GM12878 (cell line): ENCODE measurements around the gene FBXL3. TPM values are rescaled to one million over a fixed set of nuclear protein-coding genes. Genes with fewer than 3 reads are reported as not detected.

Experiments used
- ATAC-seq: fragments of 200-7000 bp; cut with Tn5 transposase; 3 replicates; pipeline ENCODE4 v1.9.1; 2020; ENCODE audit warnings: mild to moderate bottlenecking, moderate library complexity
- BruUV-seq: library from RNA; stranded (reverse); fragments of 400-500 nt; replicated peaks from 2 replicates; lab custom pipeline; 2021; lab: Mats Ljungman, UMichigan
- CTCF ChIA-PET: fragments of 300-600 bp; sonication (Branson Sonifier 250); formaldehyde crosslinking; extraction: SDS; loops from one replicate; lab custom pipeline; 2021; ENCODE audit warnings: inconsistent platforms; lab: Yijun Ruan, JAX
- POLR2A ChIA-PET: fragments of 350-600 bp; formaldehyde crosslinking; extraction: SDS; loops from one replicate; lab custom pipeline; 2021; ENCODE audit warnings: inconsistent platforms; lab: Charles Lee
- RAD21 ChIA-PET: fragments of 300-600 bp; sonication (Branson Sonifier 250); formaldehyde crosslinking; loops from one replicate; lab custom pipeline; 2023; ENCODE audit warnings: antibody characterized with exemption; ENCODE audit not compliant: unreplicated experiment; lab: Charles Lee
- SMC1A ChIA-PET: fragments of 300-600 bp; sonication (Branson Sonifier 250); formaldehyde crosslinking; loops from one replicate; lab custom pipeline; 2023; ENCODE audit not compliant: unreplicated experiment, uncharacterized antibody; lab: Charles Lee
- DNase-seq: peaks from one replicate; pipeline ENCODE4 v3.0.0-alpha.2; 2011; ENCODE audit warnings: low read depth, low spot score
- FAIRE-seq: peaks from 3 replicates; lab custom pipeline; 2011; peaks lifted over from hg19 to GRCh38; lab: Jason Lieb, UNC
- H2AFZ ChIP-seq: 2 replicates; pipeline ENCODE4 v1.6.0; 2011; ENCODE audit warnings: low read depth, low read length, control low read depth; ENCODE audit not compliant: control insufficient read depth
- H3K27ac ChIP-seq: 2 replicates; pipeline ENCODE4 v1.5.1; 2011; ENCODE audit warnings: control low read depth; ENCODE audit not compliant: control insufficient read depth, insufficient read depth
- H3K27me3 ChIP-seq, 2 experiments: replicated peaks in 1 of 2; 2 replicates each; pipeline versions ENCODE4 v1.6.0 to v1.6.1; 2011; ENCODE audit warnings: low read length in 1 of 2; ENCODE audit not compliant: control insufficient read depth in 2 of 2, insufficient read depth in 2 of 2
- H3K36me3 ChIP-seq, 2 experiments: 2 replicates each; pipeline ENCODE4 v1.5.1; 2011; ENCODE audit warnings: low read length in 1 of 2; ENCODE audit not compliant: control insufficient read depth in 2 of 2, insufficient read depth in 2 of 2
- H3K4me1 ChIP-seq: 2 replicates; pipeline ENCODE4 v1.6.1; 2011; ENCODE audit warnings: mild to moderate bottlenecking, low read length, moderate library complexity, mixed read lengths; ENCODE audit not compliant: control insufficient read depth, insufficient read depth
- H3K4me2 ChIP-seq: 2 replicates; pipeline ENCODE4 v1.6.0; 2011; ENCODE audit warnings: control low read depth; ENCODE audit not compliant: control insufficient read depth, insufficient read depth
- H3K4me3 ChIP-seq: fragments of 200-600 bp; sonication (generic); 2 replicates; pipeline ENCODE4 v1.5.1; 2016
- H3K79me2 ChIP-seq: 2 replicates; pipeline ENCODE4 v1.6.0; 2011; ENCODE audit warnings: low read length; ENCODE audit not compliant: control insufficient read depth, insufficient read depth
- H3K9ac ChIP-seq: 2 replicates; pipeline ENCODE4 v1.8.0; 2011; ENCODE audit warnings: low read length, control low read depth, mixed read lengths; ENCODE audit not compliant: control insufficient read depth, insufficient read depth
- H3K9me3 ChIP-seq: replicated peaks from 3 replicates; pipeline ENCODE4 v1.5.1; 2011; ENCODE audit warnings: mild to moderate bottlenecking, low read length; ENCODE audit not compliant: control insufficient read depth, insufficient read depth
- H4K20me1 ChIP-seq: 2 replicates; pipeline ENCODE4 v1.6.0; 2011; ENCODE audit not compliant: control insufficient read depth, insufficient read depth
- CBFB ChIP-seq: IDR thresholded peaks from 2 replicates; pipeline ENCODE4 v1.6.1; 2016; ENCODE audit warnings: antibody characterized with exemption, low read depth
- JUND ChIP-seq: IDR thresholded peaks from 2 replicates; pipeline ENCODE4 v1.6.1; 2012; ENCODE audit warnings: low read depth, mild to moderate bottlenecking, low read length, improper control_type of control experiment, moderate library complexity
- PAX5 ChIP-seq: IDR thresholded peaks from 2 replicates; pipeline ENCODE4 v1.6.1; 2011; ENCODE audit warnings: low read depth, low read length, borderline replicate concordance
- PKNOX1 ChIP-seq: fragments of 450-650 bp; IDR thresholded peaks from 2 replicates; pipeline ENCODE4 v1.6.1; 2016; ENCODE audit warnings: mild to moderate bottlenecking
- POU2F2 ChIP-seq: IDR thresholded peaks from 3 replicates; pipeline ENCODE4 v1.6.1; 2011; ENCODE audit warnings: low read depth, mild to moderate bottlenecking, low read length, borderline replicate concordance
- STAT1 ChIP-seq: fragments of 450-650 bp; conservative IDR thresholded peaks from 2 replicates; pipeline ENCODE4 v1.6.1; 2014; ENCODE audit warnings: antibody characterized with exemption, mild to moderate bottlenecking
- TAF1 ChIP-seq: IDR thresholded peaks from 2 replicates; pipeline ENCODE4 v1.6.1; 2011; ENCODE audit warnings: mild to moderate bottlenecking, low read depth, low read length, borderline replicate concordance
- WGBS: methylation state at CpG from one replicate; pipeline ENCODE4 v1.1.6; 2016; ENCODE audit warnings: low lambda C conversion rate; ENCODE audit not compliant: insufficient replicate concordance, insufficient coverage; ENCODE audit errors: missing lambda C conversion rate; 5-methylcytosine and 5-hydroxymethylcytosine counted together
- in situ Hi-C: fragments of 300-500 bp; cut with MboI; formaldehyde crosslinking; loops from 9 replicates; pipeline ENCODE4 v1.14.3; 2018; ENCODE audit warnings: mixed read lengths
- intact Hi-C: fragments of 100-400 bp; cut with micrococcal nuclease; formaldehyde crosslinking; loops from one replicate; pipeline ENCODE4 v1.14.2; 2022; ENCODE audit not compliant: unreplicated experiment
- polyA plus RNA-seq, 11 experiments: library from polyadenylated mRNA; depleted of rRNA in 4 of 11; unstranded in 6 of 11; stranded (reverse) in 5 of 11; fragments of >200 nt; fragmentation: Nextera tagmentation in 4 of 11; fragmentation: Illumina TruSeq in 1 of 11; extraction: Ambion mirVana in 4 of 11; extraction: Trizol in 1 of 11; gene quantifications; 1 replicate in 1 of 11; 2 replicates in 10 of 11; pipeline versions ENCODE4 v1.2.1 to v1.2.3, GENCODE V29; 2011 to 2016; ENCODE audit warnings: inconsistent platforms in 2 of 11, missing spikeins in 2 of 11, low read depth in 1 of 11
- total RNA-seq, 4 experiments: library from RNA; depleted of rRNA in 3 of 4; stranded (reverse); fragments of >200 nt in 3 of 4; fragmentation: Illumina TruSeq in 1 of 4; extraction: Trizol in 1 of 4; gene quantifications; 2 replicates each; pipeline versions ENCODE4 v1.2.1 to v1.2.3, GENCODE V29; 2013 to 2021

FBXL3 gene
- total and polyA plus RNA-seq, 10 of the 15 experiments (the other 5 are each of a cell fraction or from before 2014, with no cell fraction given): 9.0 to 26.4 (median 19.7) TPM

GRCh38 chr13:76974618-76974975 is 52.4 kb downstream of the FBXL3 start (continued):
- TF ChIP-seq PKNOX1 (no peak), POU2F2 (no peak), TAF1 (no peak), STAT1 (no peak), JUND (no peak), PAX5 (no peak)

GRCh38 chr13:76973920-76974617 is 52.9 kb downstream of the FBXL3 start:
- CTCF ChIA-PET: interaction anchor here (0.6 to 1.5 kb wide), 3 partner anchors 16 to 387 kb away, joined by 3 read pairs; no protein-coding TSS in a partner anchor
- SMC1A ChIA-PET: interaction anchor here (1.0 to 2.1 kb wide), 4 partner anchors 11 to 72 kb away, joined by 3 to 7 read pairs (median 4); no protein-coding TSS in a partner anchor
- no TSS peak for BruUV-seq
- intact Hi-C loops: no loop called here
- Histone ChIP-seq H3K79me2 (no peaks in the 10 kb centered on the region), H3K36me3 (no peaks in the 10 kb centered on the region), H3K4me3 (no peak overlapping the region), H3K27ac (no peak overlapping the region), H3K27me3 (peaks cover 0 to 2% of the 10 kb centered on the region in 2 experiments; a peak in 2 of 4 replicates), H3K9me3 (no peaks in the 10 kb centered on the region), H3K9ac (no peak overlapping the region), H3K4me1 (no peaks in the 10 kb centered on the region), H4K20me1 (no peaks in the 10 kb centered on the region), H3K4me2 (no peak overlapping the region), H2AFZ (no peak overlapping the region)
- POLR2A ChIA-PET: no interaction called here
- no peak for FAIRE-seq
- RAD21 ChIA-PET: interaction anchor here (1.7 kb wide), 1 partner anchor 70 kb away, joined by 6 read pairs; no protein-coding TSS in a partner anchor
- no peak for ATAC-seq
- TF ChIP-seq CBFB: no peak
- in situ Hi-C loops: loop anchor here (10.0 kb wide), 1 partner anchor 1099 kb away; no protein-coding TSS in a partner anchor
- DNase-seq: no peak
- 32% methylated on average over 6 of the region's 6 CpGs for WGBS
